ENCODE measurements around the gene KSR1. TPM values are rescaled to one million over a fixed set of nuclear protein-coding genes. Genes with fewer than 3 reads are reported as not detected.
A peak's percentile ranks its signal among the peaks of the same experiment; 100 is the strongest.

The KSR1 gene
- total RNA-seq, 3 donors from 2014 or later, result 14.1 to 36.4 (median 24.0) TPM

DNA sequence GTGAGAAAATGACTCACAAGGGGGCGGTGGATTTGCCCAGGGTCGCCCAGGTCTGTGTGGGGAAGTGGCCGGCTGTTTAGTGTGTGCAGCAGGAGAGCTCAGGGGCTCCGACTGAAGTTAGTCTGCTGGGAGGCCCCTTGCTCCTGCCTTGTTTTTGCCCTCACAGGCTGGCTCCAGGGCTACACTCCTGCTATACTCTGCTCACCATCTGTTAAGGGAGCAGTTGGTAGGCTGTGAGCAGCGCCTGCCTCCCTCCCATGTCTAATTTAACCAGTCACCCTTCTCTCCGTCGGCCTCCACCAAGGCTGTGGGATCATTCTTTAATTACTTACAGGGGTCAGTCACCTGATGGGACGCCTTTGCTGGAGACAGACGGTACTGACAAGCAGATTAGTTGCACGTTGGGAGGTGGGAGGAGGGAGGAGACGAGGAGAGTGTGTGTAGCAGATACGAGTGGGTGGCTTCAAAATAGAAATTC lies 35.5 kb downstream of the KSR1 start:
- no peak overlapping the region for H3K4me3 ChIP-seq
- H3K9me3 ChIP-seq, result no peaks in the 10 kb centered on the region
- no peaks in the 10 kb centered on the region for H3K36me3 ChIP-seq
- no peak for DNase-seq (ENCODE audit: low spot score in 2 of 2)
- H3K27ac ChIP-seq, result no peak overlapping the region
- intact Hi-C loops (cut with DNase I; ENCODE audit: low total_unique reads), result no loop called here
- H3K27me3 ChIP-seq, result no peaks in the 10 kb centered on the region
- TF ChIP-seq POLR2AphosphoS5 (IDR thresholded peaks at IDR 0.05) (no peak), POLR2A (IDR thresholded peaks at IDR 0.05) (no peak)
- TF ChIP-seq, protein P1, sequence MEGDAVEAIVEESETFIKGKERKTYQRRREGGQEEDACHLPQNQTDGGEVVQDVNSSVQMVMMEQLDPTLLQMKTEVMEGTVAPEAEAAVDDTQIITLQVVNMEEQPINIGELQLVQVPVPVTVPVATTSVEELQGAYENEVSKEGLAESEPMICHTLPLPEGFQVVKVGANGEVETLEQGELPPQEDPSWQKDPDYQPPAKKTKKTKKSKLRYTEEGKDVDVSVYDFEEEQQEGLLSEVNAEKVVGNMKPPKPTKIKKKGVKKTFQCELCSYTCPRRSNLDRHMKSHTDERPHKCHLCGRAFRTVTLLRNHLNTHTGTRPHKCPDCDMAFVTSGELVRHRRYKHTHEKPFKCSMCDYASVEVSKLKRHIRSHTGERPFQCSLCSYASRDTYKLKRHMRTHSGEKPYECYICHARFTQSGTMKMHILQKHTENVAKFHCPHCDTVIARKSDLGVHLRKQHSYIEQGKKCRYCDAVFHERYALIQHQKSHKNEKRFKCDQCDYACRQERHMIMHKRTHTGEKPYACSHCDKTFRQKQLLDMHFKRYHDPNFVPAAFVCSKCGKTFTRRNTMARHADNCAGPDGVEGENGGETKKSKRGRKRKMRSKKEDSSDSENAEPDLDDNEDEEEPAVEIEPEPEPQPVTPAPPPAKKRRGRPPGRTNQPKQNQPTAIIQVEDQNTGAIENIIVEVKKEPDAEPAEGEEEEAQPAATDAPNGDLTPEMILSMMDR (IDR thresholded peaks at IDR 0.05), result no peak
- H3K4me1 ChIP-seq, result peaks cover 0 to 5% of the 10 kb centered on the region in 2 donors

DNA sequence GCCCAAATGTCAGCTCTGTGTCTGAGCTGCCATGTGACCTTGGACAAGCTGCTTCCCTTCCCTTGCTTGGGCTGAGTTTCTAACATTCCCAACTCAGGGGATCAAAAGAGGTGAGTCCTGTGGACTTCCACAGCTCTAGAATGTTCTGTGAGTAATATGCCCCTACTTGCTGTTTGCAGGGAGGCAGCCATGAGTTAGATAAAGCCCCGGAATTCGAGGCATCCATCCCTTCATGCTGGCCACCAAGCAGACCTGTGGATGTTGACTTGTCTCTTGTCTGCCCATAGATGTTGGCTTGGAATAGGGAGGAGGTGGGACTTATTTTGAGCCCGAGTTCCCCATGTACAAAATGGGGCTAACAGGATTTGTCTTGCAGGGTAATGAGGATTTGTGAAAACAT lies 36.2 kb downstream of the KSR1 start:
- TF ChIP-seq, protein P1 (IDR thresholded peaks at IDR 0.05), result no peak
- TF ChIP-seq POLR2AphosphoS5 (IDR thresholded peaks at IDR 0.05) (no peak), POLR2A (IDR thresholded peaks at IDR 0.05) (no peak)
- Histone ChIP-seq H3K27ac (no peak overlapping the region), H3K27me3 (no peaks in the 10 kb centered on the region), H3K4me3 (no peak overlapping the region), H3K9me3 (no peaks in the 10 kb centered on the region), H3K36me3 (no peaks in the 10 kb centered on the region), H3K4me1 (peaks cover 0 to 5% of the 10 kb centered on the region in 2 donors)
- DNase-seq (ENCODE audit: low spot score in 2 of 2), result no peak
- intact Hi-C loops (cut with DNase I; ENCODE audit: low total_unique reads), result no loop called here

DNA sequence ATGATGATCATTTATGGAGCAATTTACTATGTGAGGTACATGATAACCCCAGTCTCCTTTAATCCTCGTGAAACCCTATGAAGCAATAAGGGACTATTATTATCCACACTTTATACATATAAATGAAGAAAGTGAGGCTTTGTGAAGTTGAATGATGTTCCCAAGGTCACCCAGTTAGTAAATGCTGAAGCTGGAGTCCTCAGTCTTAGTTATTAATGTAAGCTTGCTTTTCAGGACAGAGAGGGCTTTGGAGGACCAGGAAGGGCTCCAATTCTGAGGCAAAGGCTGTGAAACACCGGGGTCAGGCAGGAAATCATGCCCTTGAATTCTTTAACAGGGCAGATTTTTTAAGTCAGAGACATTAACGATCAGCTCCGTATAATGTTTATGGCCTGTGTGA lies 36.8 kb downstream of the KSR1 start:
- TF ChIP-seq, protein P1 (IDR thresholded peaks at IDR 0.05), result no peak
- TF ChIP-seq POLR2AphosphoS5 (IDR thresholded peaks at IDR 0.05) (no peak), POLR2A (IDR thresholded peaks at IDR 0.05) (no peak)
- Histone ChIP-seq H3K36me3 (no peaks in the 10 kb centered on the region), H3K4me3 (no peak overlapping the region), H3K4me1 (peaks cover 0 to 5% of the 10 kb centered on the region in 2 donors), H3K27ac (no peak overlapping the region), H3K27me3 (no peaks in the 10 kb centered on the region), H3K9me3 (no peaks in the 10 kb centered on the region)
- no peak for DNase-seq (ENCODE audit: low spot score in 2 of 2)
- intact Hi-C loops (cut with DNase I; ENCODE audit: low total_unique reads), result no loop called here

DNA sequence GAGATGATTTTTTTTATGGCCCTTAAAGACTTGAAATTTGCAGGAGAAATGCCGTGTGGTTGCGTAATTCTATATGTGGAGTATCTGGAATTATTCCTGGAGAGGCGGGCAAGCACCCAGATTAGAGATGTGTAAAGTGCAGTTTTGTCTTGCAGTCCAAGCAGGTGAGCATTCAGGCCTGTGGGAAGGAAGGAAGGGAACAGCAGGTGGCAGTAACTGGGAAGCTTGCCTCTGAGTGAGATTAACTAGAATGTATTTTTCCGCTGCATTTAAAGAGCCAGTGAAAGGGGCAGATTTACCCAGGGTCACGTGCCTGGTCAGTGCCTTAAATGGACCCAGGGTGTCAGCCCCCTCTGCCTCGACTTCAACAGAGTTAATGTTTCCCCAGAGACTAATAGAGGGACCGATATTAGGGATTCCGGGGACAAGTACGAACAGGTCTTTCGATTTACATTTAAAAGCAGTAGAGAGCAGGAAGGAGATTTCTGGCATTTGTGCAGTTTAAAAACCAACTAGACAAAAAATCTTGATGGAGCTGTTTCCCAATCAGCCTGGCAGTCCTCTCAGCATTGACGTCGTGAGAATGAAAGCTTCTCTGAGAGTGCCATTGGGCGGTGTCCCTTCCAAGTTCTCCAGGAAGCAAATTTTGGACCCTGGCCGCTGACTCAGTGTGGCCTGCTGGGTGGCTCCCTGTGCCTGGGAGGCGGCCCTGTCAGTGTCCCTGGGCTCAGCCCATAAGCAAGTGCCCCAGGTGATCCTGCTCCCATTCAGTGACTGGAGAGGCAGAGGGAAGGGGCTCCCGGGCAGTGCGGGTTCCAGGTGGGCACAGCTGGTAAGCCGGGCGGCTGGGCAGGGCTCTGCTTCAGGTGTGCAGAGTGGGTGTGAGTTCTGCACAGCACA lies 38.2 kb downstream of the KSR1 start:
- no peaks in the 10 kb centered on the region for H3K4me1 ChIP-seq
- no peaks in the 10 kb centered on the region for H3K9me3 ChIP-seq
- peak overlapping the region; percentile 87 to 91 for H3K27ac ChIP-seq
- H3K27me3 ChIP-seq, result no peaks in the 10 kb centered on the region
- H3K4me3 ChIP-seq, result peak overlapping the region in 2 of 3 donors; percentile 37 to 48
- TF ChIP-seq POLR2AphosphoS5 (IDR thresholded peaks at IDR 0.05) (peak in 1 of 3 donors; percentile 35), POLR2A (IDR thresholded peaks at IDR 0.05) (no peak)
- TF ChIP-seq, protein P1 (IDR thresholded peaks at IDR 0.05), result peak in 2 of 3 donors; percentile 17 to 65
- DNase-seq (ENCODE audit: low spot score in 2 of 2), result peak; percentile 64 to 85
- intact Hi-C loops (cut with DNase I; ENCODE audit: low total_unique reads), result no loop called here
- no peaks in the 10 kb centered on the region for H3K36me3 ChIP-seq

DNA sequence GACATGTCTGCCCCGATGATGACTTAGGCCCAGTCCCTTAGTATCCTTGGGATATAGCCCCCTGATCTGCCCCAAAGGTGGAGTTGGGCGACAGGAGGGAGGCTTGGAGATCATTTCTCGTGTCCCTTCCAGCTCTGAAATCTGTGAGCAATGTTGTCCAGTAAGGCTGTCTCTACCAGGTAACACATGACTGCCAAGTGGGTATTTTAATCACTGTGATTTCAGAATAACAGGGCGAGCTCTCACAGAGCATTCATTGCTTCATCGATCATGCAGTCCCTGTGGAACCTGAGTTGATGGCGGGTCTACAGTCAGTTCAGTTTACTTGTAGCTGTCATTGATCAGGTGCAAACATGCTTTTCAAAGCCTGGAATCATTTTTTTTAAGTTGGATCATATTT lies 39.2 kb downstream of the KSR1 start:
- intact Hi-C loops (cut with DNase I; ENCODE audit: low total_unique reads), result no loop called here
- Histone ChIP-seq H3K9me3 (no peaks in the 10 kb centered on the region), H3K4me1 (no peaks in the 10 kb centered on the region), H3K27me3 (no peaks in the 10 kb centered on the region), H3K4me3 (no peak overlapping the region), H3K36me3 (no peaks in the 10 kb centered on the region), H3K27ac (peak overlapping the region; percentile 87 to 91)
- DNase-seq (ENCODE audit: low spot score in 2 of 2), result no peak
- TF ChIP-seq POLR2AphosphoS5 (IDR thresholded peaks at IDR 0.05) (no peak), POLR2A (IDR thresholded peaks at IDR 0.05) (no peak)
- TF ChIP-seq, protein P1 (IDR thresholded peaks at IDR 0.05), result no peak

All from breast epithelium (tissue), 4 donors.